SK-N-SH (cell line): ENCODE results near the gene ZNF605. TPM values are rescaled to one million over a fixed set of nuclear protein-coding genes. Genes with fewer than 3 reads are reported as not detected.
"Not testable (repeated sequence)": the region's sequence is repeated elsewhere in the genome, so short reads cannot be mapped to it uniquely, and the experiment has no call there.

Source experiments
- CTCF ChIA-PET: fragments of 300-600, 350-600 bp; formaldehyde crosslinking; extraction: SDS; loops from one replicate; lab custom pipeline; 2021; lab: Yijun Ruan, JAX
- POLR2A ChIA-PET: fragments of 350-600 bp; sonication (Branson Sonifier 250); formaldehyde crosslinking; extraction: SDS; loops from one replicate; lab custom pipeline; 2020; ENCODE audit warnings: antibody characterized with exemption, inconsistent platforms; lab: Yijun Ruan, JAX
- DNase-seq: peaks from one replicate; pipeline ENCODE4 v3.0.0; 2012
- H2AFZ ChIP-seq: fragments of 200-600 bp; sonication (generic); 2 replicates; pipeline ENCODE4 v1.8.1; 2016; ENCODE audit warnings: antibody characterized with exemption, mild to moderate bottlenecking, low read depth
- H3F3A ChIP-seq: fragments of 200-600 bp; sonication (generic); replicated peaks from 2 replicates; pipeline ENCODE3; 2016; ENCODE audit warnings: antibody characterized with exemption, mild to moderate bottlenecking; ENCODE audit not compliant: insufficient read depth
- H3K27ac ChIP-seq, 2 experiments: fragments of 200-500 bp in 1 of 2; fragments of 200-600 bp in 1 of 2; sonication (Bioruptor generic) in 1 of 2; sonication (generic), shearing (Covaris generic) in 1 of 2; 2 replicates each; pipeline versions ENCODE4 v1.5.1 to v1.6.1; 2014 to 2016; ENCODE audit warnings: low read depth in 2 of 2, inconsistent platforms in 1 of 2, low read length in 1 of 2, mild to moderate bottlenecking in 1 of 2, mixed read lengths in 1 of 2
- H3K27me3 ChIP-seq: fragments of 200-600 bp; sonication (generic), shearing (Covaris generic); 2 replicates; pipeline ENCODE4 v1.6.1; 2016; ENCODE audit warnings: mixed run types; ENCODE audit not compliant: insufficient read depth
- H3K36me3 ChIP-seq, 2 experiments: fragments of 200-500 bp in 1 of 2; fragments of 200-600 bp in 1 of 2; sonication (Bioruptor generic) in 1 of 2; sonication (generic) in 1 of 2; replicated peaks in 1 of 2; 2 replicates each; pipeline versions ENCODE3 to v1.5.1; 2014 to 2016; ENCODE audit warnings: low read length in 1 of 2, mild to moderate bottlenecking in 1 of 2; ENCODE audit not compliant: insufficient read depth in 2 of 2, control insufficient read depth in 1 of 2
- H3K4me1 ChIP-seq, 2 experiments: fragments of 200-500 bp in 1 of 2; fragments of 200-600 bp in 1 of 2; sonication (Bioruptor generic) in 1 of 2; sonication (generic), shearing (Covaris generic) in 1 of 2; 2 replicates each; pipeline versions ENCODE4 v1.5.1 to v1.6.1; 2014 to 2016; ENCODE audit warnings: low read depth in 1 of 2, low read length in 1 of 2, mixed run types in 1 of 2; ENCODE audit not compliant: insufficient read depth in 2 of 2, control insufficient read depth in 1 of 2
- H3K4me2 ChIP-seq: fragments of 200-600 bp; sonication (generic), shearing (Covaris generic); 2 replicates; pipeline ENCODE4 v1.6.1; 2017; ENCODE audit warnings: mixed run types
- H3K4me3 ChIP-seq, 2 experiments: fragments of 200-500 bp in 1 of 2; fragments of 200-600 bp in 1 of 2; sonication (Bioruptor generic) in 1 of 2; sonication (generic), shearing (Covaris generic) in 1 of 2; 2 replicates each; pipeline versions ENCODE4 v1.5.1 to v1.8.1; 2014 to 2016; ENCODE audit warnings: low read depth in 2 of 2, inconsistent platforms in 1 of 2, low read length in 1 of 2, mild to moderate bottlenecking in 1 of 2, mixed read lengths in 1 of 2, moderate library complexity in 1 of 2
- H3K79me2 ChIP-seq: fragments of 200-600 bp; sonication (generic); 2 replicates; pipeline ENCODE4 v1.8.1; 2017; ENCODE audit warnings: mild to moderate bottlenecking; ENCODE audit not compliant: insufficient read depth
- H3K9ac ChIP-seq: fragments of 200-600 bp; sonication (generic); 2 replicates; pipeline ENCODE4 v1.6.1; 2017; ENCODE audit warnings: mixed run types
- H3K9me2 ChIP-seq: fragments of 200-600 bp; sonication (generic); 2 replicates; pipeline ENCODE4 v1.6.1; 2017; ENCODE audit warnings: mixed run types
- H3K9me3 ChIP-seq: fragments of 200-600 bp; sonication (generic); 2 replicates; pipeline ENCODE4 v1.6.1; 2017; ENCODE audit warnings: mixed run types, mild to moderate bottlenecking, moderate library complexity
- H4K20me1 ChIP-seq: fragments of 200-600 bp; sonication (generic); 2 replicates; pipeline ENCODE4 v1.6.1; 2017; ENCODE audit warnings: mild to moderate bottlenecking, mixed run types; ENCODE audit not compliant: insufficient read depth
- CHD2 ChIP-seq: fragments of 150-350 bp; IDR thresholded peaks from 2 replicates; pipeline ENCODE4 v1.6.1; 2018; ENCODE audit warnings: low read length; ENCODE audit not compliant: partially characterized antibody
- EP300 ChIP-seq, 2 experiments: IDR thresholded peaks; 2 replicates each; pipeline versions ENCODE4 v1.4.0 to v1.6.1; 2012; ENCODE audit warnings: borderline replicate concordance in 1 of 2, low read depth in 1 of 2, low read length in 1 of 2
- FOSL2 ChIP-seq: IDR thresholded peaks from 2 replicates; pipeline ENCODE4 v1.4.0; 2012; ENCODE audit warnings: low read depth, mild to moderate bottlenecking, moderate library complexity, borderline replicate concordance
- GABPA ChIP-seq: IDR thresholded peaks from 2 replicates; pipeline ENCODE4 v1.4.0; 2012; ENCODE audit warnings: low read depth, mild to moderate bottlenecking
- NRF1 ChIP-seq: IDR thresholded peaks from 2 replicates; pipeline ENCODE4 v1.6.1; 2012; ENCODE audit warnings: low read depth, mild to moderate bottlenecking, low read length
- WGBS: methylation state at CpG from one replicate; pipeline ENCODE4 v1.1.6; 2017; ENCODE audit warnings: low lambda C conversion rate; 5-methylcytosine and 5-hydroxymethylcytosine counted together
- polyA plus RNA-seq, 3 experiments: library from polyadenylated mRNA; depleted of rRNA; stranded (reverse); fragments of >200 nt; gene quantifications; 2 replicates each; pipeline ENCODE4 v1.2.3, GENCODE V29; 2012
- TF ChIP-seq, protein P1 (sequence below): fragments of 150-350 bp; IDR thresholded peaks from 2 replicates; pipeline ENCODE4 v1.6.1; 2017; ENCODE audit warnings: antibody characterized with exemption, low read length, low read depth, borderline replicate concordance
- TF ChIP-seq, protein P2 (sequence below): IDR thresholded peaks from 2 replicates; pipeline ENCODE4 v1.4.0; 2012; ENCODE audit warnings: low read depth
- TF ChIP-seq, protein P3 (sequence below): fragments of 150-350 bp; IDR thresholded peaks from 2 replicates; pipeline ENCODE4 v1.6.1; 2016; ENCODE audit warnings: mild to moderate bottlenecking, low read depth, low read length

The ZNF605 gene
- polyA plus RNA-seq, 1 of the 3 experiments (the other 2 are of a cell fraction), result 4.0 TPM

DNA sequence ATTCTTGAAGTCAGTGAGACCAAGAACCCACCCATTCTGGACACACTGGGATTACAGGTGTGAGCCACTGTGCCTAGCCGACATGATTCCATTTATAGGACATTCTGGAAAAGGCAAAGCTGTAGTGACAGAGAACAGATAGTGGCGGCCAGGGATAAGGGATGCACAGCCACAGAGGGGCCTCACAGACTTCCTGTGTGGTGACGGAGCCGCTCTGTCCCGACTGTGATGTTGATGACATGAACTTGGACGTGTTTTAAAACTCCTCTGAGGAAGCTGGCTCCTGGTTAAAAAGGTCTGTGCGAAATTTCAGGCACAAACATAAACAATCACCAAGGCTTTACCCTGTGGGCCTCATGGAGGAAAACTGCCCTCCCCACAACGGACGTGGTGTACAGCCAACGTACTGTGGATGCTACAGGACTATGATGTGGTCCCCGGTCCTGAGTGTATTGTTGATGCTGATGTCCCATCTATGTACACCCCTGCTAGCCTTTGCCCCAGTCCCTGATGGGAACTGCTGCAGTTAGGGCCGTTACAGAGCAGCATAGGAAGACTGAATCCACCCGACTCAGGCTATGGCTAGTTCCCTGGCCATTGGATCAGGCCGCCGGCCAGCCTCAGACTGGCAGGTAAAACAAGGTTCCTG is 15.9 kb downstream of the ZNF605 start (continued):
- TF ChIP-seq, protein P1, sequence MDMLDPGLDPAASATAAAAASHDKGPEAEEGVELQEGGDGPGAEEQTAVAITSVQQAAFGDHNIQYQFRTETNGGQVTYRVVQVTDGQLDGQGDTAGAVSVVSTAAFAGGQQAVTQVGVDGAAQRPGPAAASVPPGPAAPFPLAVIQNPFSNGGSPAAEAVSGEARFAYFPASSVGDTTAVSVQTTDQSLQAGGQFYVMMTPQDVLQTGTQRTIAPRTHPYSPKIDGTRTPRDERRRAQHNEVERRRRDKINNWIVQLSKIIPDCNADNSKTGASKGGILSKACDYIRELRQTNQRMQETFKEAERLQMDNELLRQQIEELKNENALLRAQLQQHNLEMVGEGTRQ, result no peak
- TF ChIP-seq, protein P2, sequence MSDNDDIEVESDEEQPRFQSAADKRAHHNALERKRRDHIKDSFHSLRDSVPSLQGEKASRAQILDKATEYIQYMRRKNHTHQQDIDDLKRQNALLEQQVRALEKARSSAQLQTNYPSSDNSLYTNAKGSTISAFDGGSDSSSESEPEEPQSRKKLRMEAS, result no peak
- no peak for TF ChIP-seq NRF1

DNA sequence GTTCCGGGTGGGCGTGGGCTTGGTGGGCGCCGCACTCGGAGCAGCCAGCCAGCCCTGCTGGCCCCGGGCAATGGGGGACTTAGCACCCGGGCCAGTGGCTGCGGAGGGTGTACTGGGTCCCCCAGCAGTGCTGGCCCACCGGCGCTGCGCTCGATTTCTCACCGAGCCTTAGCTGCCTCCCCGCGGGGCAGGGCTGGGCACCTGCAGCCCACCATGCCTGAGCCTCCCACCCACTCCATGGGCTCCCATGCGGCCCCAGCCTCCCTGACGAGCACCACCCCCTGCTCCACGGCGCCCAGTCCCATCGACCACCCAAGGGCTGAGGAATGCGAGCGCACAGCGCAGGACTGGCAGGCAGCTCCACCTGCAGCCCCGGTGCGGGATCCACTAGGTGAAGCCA is 17.3 kb downstream of the ZNF605 start:
- H3K27ac ChIP-seq, H3K4me1 ChIP-seq, H3K9me2 ChIP-seq, H3K9ac ChIP-seq, H2AFZ ChIP-seq, DNase-seq, H3K4me2 ChIP-seq, H3K4me3 ChIP-seq, CTCF ChIA-PET, H3F3A ChIP-seq, H4K20me1 ChIP-seq, H3K79me2 ChIP-seq, POLR2A ChIA-PET, H3K27me3 ChIP-seq: not testable (repeated sequence)
- 98% methylated on average over 9 of the region's 25 CpGs for WGBS
- peaks cover 15% of the 10 kb centered on the region for H3K9me3 ChIP-seq
- H3K36me3 ChIP-seq, result peaks cover 17 to 22% of the 10 kb centered on the region in 2 experiments

DNA sequence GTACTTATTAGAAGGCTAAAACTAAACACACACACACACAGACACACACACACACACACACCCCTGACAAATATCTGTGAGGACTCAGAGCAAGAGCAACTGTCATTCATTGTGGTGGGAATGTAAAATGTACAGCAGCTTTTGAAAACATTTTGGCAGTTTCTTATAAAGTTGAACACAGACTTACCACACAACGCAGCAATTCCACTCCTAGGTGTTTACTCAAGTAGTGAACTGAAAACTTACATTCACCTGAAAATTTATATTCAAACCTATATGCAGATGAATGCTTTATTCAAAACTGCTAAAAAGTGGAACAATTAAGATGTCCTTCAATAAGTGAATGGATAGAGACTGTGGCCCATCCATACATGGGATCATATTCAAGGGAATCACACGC is 18.6 kb downstream of the ZNF605 start:
- no peak for DNase-seq

DNA sequence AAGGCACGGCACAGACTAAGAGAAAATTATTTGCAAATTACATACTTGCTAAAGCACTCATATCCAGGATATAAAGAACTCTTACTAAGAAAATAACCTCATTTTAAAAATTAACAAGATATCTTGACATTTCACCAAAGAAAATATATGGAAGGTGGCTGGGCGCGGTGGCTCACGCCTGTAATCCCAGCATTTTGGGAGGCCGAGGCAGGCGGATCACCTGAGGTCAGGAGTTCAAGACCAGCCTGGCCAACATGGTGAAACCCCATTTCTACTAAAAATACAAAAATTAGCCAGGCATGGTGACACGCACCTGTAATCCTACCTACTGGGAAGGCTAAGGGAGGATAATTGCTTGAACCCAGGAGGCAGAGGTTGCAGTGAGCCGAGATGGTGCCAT is 19.2 kb downstream of the ZNF605 start:
- H3K4me1 ChIP-seq, H3K4me2 ChIP-seq, H3K27me3 ChIP-seq, H3K9me2 ChIP-seq, POLR2A ChIA-PET, H3K9ac ChIP-seq, H3K79me2 ChIP-seq, H3F3A ChIP-seq, H3K27ac ChIP-seq, H2AFZ ChIP-seq, CTCF ChIA-PET, DNase-seq, H4K20me1 ChIP-seq, H3K4me3 ChIP-seq: not testable (repeated sequence)
- H3K9me3 ChIP-seq, result peaks cover 18% of the 10 kb centered on the region
- H3K36me3 ChIP-seq, result peaks cover 5 to 18% of the 10 kb centered on the region in 2 experiments
- 93% methylated on average over 8 of the region's 8 CpGs for WGBS

More for the DNA sequence above, 18.6 kb downstream of the ZNF605 start:
- no peak overlapping the region for H2AFZ ChIP-seq
- H3K36me3 ChIP-seq, result peaks cover 11 to 18% of the 10 kb centered on the region in 2 experiments
- H3K79me2 ChIP-seq, result no peaks in the 10 kb centered on the region
- CTCF ChIA-PET, result no interaction called here
- H3K9me2 ChIP-seq, result no peaks in the 10 kb centered on the region
- no peak overlapping the region for H3K4me2 ChIP-seq
- 100% methylated on average over 2 of the region's 2 CpGs for WGBS
- H3K27ac ChIP-seq, result no peak overlapping the region
- peaks cover 7% of the 10 kb centered on the region for H3F3A ChIP-seq
- H4K20me1 ChIP-seq, result no peaks in the 10 kb centered on the region
- no peak overlapping the region for H3K9ac ChIP-seq
- POLR2A ChIA-PET, result no interaction called here
- H3K9me3 ChIP-seq, result peaks cover 18% of the 10 kb centered on the region
- no peaks in the 10 kb centered on the region for H3K4me1 ChIP-seq
- no peak overlapping the region for H3K4me3 ChIP-seq
- H3K27me3 ChIP-seq, result no peaks in the 10 kb centered on the region
- TF ChIP-seq, protein P3, sequence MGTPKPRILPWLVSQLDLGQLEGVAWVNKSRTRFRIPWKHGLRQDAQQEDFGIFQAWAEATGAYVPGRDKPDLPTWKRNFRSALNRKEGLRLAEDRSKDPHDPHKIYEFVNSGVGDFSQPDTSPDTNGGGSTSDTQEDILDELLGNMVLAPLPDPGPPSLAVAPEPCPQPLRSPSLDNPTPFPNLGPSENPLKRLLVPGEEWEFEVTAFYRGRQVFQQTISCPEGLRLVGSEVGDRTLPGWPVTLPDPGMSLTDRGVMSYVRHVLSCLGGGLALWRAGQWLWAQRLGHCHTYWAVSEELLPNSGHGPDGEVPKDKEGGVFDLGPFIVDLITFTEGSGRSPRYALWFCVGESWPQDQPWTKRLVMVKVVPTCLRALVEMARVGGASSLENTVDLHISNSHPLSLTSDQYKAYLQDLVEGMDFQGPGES, result no peak
- TF ChIP-seq EP300 (IDR thresholded peaks at IDR 0.05; ENCODE audit: borderline replicate concordance in 1 of 2, low read depth in 1 of 2, low read length in 1 of 2) (no peak), CHD2 (no peak), GABPA (no peak), FOSL2 (no peak)
